Measurements from ENCODE around the gene TMEM87A.
"Not testable (repeated sequence)": the region's sequence is repeated elsewhere in the genome, so short reads cannot be mapped to it uniquely, and the experiment has no call there.

TMEM87A gene

GRCh38 chr15:42231088-42231487 is 42.1 kb downstream of the TMEM87A start:
- ATAC-seq (ENCODE audit: insufficient read depth, low read depth) (no peak), DNase-seq (no peak)
- H3K27me3 ChIP-seq (ENCODE audit: insufficient read depth, low read length, poor library complexity) = no peaks in the 10 kb centered on the region
- H3K4me2 ChIP-seq (ENCODE audit: insufficient read depth, low read length) = no peak overlapping the region
- H4K20me1 ChIP-seq (ENCODE audit: insufficient read depth, low read length) = no peaks in the 10 kb centered on the region
- H3K79me2 ChIP-seq (ENCODE audit: insufficient read depth, low read length) = no peaks in the 10 kb centered on the region
- H3K9ac ChIP-seq (ENCODE audit: low read depth, low read length) = no peak overlapping the region
- H3K27ac ChIP-seq (ENCODE audit: low read length) = no peak overlapping the region
- H3K4me3 ChIP-seq (ENCODE audit: low read depth in 1 of 2, low read length in 2 of 2) = no peak overlapping the region
- H3K36me3 ChIP-seq (ENCODE audit: insufficient read depth, low read length) = peaks cover 60% of the 10 kb centered on the region
- H3K4me1 ChIP-seq (ENCODE audit: insufficient read depth, low read length) = no peaks in the 10 kb centered on the region
- H2AFZ ChIP-seq (ENCODE audit: low read depth, low read length) = no peak overlapping the region
- TF ChIP-seq EZH2 (IDR thresholded peaks at IDR 0.05; ENCODE audit: borderline replicate concordance, low read depth, low read length, severe bottlenecking) = no peak
- TF ChIP-seq CTCF (IDR thresholded peaks at IDR 0.05; ENCODE audit: borderline replicate concordance, extremely low read depth, low read length, poor library complexity, severe bottlenecking) = no peak
- no peaks in the 10 kb centered on the region for H3K9me3 ChIP-seq (ENCODE audit: insufficient read depth, low read length, severe bottlenecking)

DNA sequence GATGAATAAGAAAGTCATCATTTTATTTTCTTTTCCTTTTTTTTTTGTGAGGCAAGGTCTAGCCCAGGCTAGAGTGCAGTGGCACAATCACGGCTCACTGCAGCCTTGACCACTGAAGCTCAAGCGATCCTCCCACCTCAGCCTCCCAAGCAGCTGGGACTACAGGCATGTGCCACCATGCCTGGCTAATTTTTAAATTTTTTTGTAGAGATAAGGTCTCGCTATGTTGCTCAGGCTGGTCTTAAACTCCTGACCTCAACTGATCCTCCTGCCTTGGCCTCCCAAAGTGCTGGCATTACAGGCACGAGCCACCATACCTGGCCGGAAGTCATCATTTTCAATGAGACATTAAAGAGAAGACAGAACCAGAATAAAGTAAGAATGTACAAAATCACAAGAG is 44.3 kb downstream of the TMEM87A start:
- peaks cover 63% of the 10 kb centered on the region for H3K36me3 ChIP-seq (ENCODE audit: insufficient read depth, low read length)
- not testable (repeated sequence) for H3K4me3 ChIP-seq (ENCODE audit: low read depth in 1 of 2, low read length in 2 of 2); H2AFZ ChIP-seq (ENCODE audit: low read depth, low read length); H4K20me1 ChIP-seq (ENCODE audit: insufficient read depth, low read length); H3K79me2 ChIP-seq (ENCODE audit: insufficient read depth, low read length); H3K9me3 ChIP-seq (ENCODE audit: insufficient read depth, low read length, severe bottlenecking); ATAC-seq (ENCODE audit: insufficient read depth, low read depth); DNase-seq; H3K9ac ChIP-seq (ENCODE audit: low read depth, low read length); H3K27ac ChIP-seq (ENCODE audit: low read length); H3K4me2 ChIP-seq (ENCODE audit: insufficient read depth, low read length); H3K4me1 ChIP-seq (ENCODE audit: insufficient read depth, low read length); H3K27me3 ChIP-seq (ENCODE audit: insufficient read depth, low read length, poor library complexity)

- TF ChIP-seq EZH2 (IDR thresholded peaks at IDR 0.05; ENCODE audit: borderline replicate concordance, low read depth, low read length, severe bottlenecking) = no peak
- peaks cover 63% of the 10 kb centered on the region for H3K36me3 ChIP-seq (ENCODE audit: insufficient read depth, low read length)
- ATAC-seq (ENCODE audit: insufficient read depth, low read depth) (no peak), DNase-seq (no peak)
- H3K4me3 ChIP-seq (ENCODE audit: low read depth in 1 of 2, low read length in 2 of 2) = no peak overlapping the region
- no peak overlapping the region for H3K9ac ChIP-seq (ENCODE audit: low read depth, low read length)
- no peak overlapping the region for H3K27ac ChIP-seq (ENCODE audit: low read length)
- no peaks in the 10 kb centered on the region for H4K20me1 ChIP-seq (ENCODE audit: insufficient read depth, low read length)
- no peaks in the 10 kb centered on the region for H3K9me3 ChIP-seq (ENCODE audit: insufficient read depth, low read length, severe bottlenecking)
- no peaks in the 10 kb centered on the region for H3K79me2 ChIP-seq (ENCODE audit: insufficient read depth, low read length)
- H2AFZ ChIP-seq (ENCODE audit: low read depth, low read length) = no peak overlapping the region
- no peak overlapping the region for H3K4me2 ChIP-seq (ENCODE audit: insufficient read depth, low read length)
- H3K4me1 ChIP-seq (ENCODE audit: insufficient read depth, low read length) = no peaks in the 10 kb centered on the region
- no peaks in the 10 kb centered on the region for H3K27me3 ChIP-seq (ENCODE audit: insufficient read depth, low read length, poor library complexity)
These were observed 45.2 kb downstream of the TMEM87A start for GRCh38 chr15:42228036-42228435.

GRCh38 chr15:42226648-42227047 is 46.6 kb downstream of the TMEM87A start:
- no peak overlapping the region for H3K27ac ChIP-seq (ENCODE audit: low read length)
- H3K79me2 ChIP-seq (ENCODE audit: insufficient read depth, low read length) = no peaks in the 10 kb centered on the region
- DNase-seq (no peak), ATAC-seq (ENCODE audit: insufficient read depth, low read depth) (no peak)
- H3K4me1 ChIP-seq (ENCODE audit: insufficient read depth, low read length) = no peaks in the 10 kb centered on the region
- no peak overlapping the region for H3K9ac ChIP-seq (ENCODE audit: low read depth, low read length)
- TF ChIP-seq EZH2 (IDR thresholded peaks at IDR 0.05; ENCODE audit: borderline replicate concordance, low read depth, low read length, severe bottlenecking) (no peak), CTCF (IDR thresholded peaks at IDR 0.05; ENCODE audit: borderline replicate concordance, extremely low read depth, low read length, poor library complexity, severe bottlenecking) (no peak)
- no peaks in the 10 kb centered on the region for H4K20me1 ChIP-seq (ENCODE audit: insufficient read depth, low read length)
- H3K9me3 ChIP-seq (ENCODE audit: insufficient read depth, low read length, severe bottlenecking) = no peaks in the 10 kb centered on the region
- H3K4me3 ChIP-seq (ENCODE audit: low read depth in 1 of 2, low read length in 2 of 2) = no peak overlapping the region
- peaks cover 64% of the 10 kb centered on the region for H3K36me3 ChIP-seq (ENCODE audit: insufficient read depth, low read length)
- no peaks in the 10 kb centered on the region for H3K27me3 ChIP-seq (ENCODE audit: insufficient read depth, low read length, poor library complexity)
- H2AFZ ChIP-seq (ENCODE audit: low read depth, low read length) = no peak overlapping the region
- H3K4me2 ChIP-seq (ENCODE audit: insufficient read depth, low read length) = no peak overlapping the region

Measured in DND-41 (cell line).